Stimulated activated CD4-positive, alpha-beta T cell treated with anti-CD3 and anti-CD28 coated beads, Interleukin-12 subunit alpha, Interleukin-12 subunit beta, amount 100 ng/mL, for 24 hours (primary cell): ENCODE data around the gene PDE9A.

Experiments
- DNase-seq, 2 experiments: peaks; one replicate each; pipeline ENCODE4 v3.0.0-alpha.2; 2020; ENCODE audit warnings: low read depth in 2 of 2

PDE9A gene

DNA sequence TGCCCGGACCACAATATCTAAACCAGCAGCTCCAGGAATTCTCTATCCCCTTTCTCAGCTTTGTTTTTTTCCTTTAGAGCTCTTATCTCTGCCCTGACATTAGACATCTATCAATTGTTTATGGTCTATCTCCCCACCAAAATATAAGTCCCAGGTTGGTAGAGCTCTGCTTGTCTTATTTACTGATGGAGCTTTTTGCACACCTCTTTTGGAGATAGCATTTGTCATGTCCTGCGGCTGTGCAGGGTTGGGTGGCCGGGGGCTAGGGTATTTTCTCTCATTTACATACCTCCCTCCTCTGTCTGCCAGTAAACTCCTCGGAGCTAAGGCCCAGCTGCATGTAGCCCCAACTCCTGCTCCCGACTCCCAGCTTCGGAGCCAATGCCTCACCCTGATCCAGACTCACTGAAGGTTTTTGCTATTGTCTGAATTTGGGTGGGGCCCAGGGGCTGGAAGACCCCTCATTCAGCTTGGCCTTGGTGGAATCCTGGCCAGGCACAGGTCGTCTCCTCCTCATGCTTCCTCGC, 11.1 kb upstream of the PDE9A start:
- DNase-seq: no peak

DNA sequence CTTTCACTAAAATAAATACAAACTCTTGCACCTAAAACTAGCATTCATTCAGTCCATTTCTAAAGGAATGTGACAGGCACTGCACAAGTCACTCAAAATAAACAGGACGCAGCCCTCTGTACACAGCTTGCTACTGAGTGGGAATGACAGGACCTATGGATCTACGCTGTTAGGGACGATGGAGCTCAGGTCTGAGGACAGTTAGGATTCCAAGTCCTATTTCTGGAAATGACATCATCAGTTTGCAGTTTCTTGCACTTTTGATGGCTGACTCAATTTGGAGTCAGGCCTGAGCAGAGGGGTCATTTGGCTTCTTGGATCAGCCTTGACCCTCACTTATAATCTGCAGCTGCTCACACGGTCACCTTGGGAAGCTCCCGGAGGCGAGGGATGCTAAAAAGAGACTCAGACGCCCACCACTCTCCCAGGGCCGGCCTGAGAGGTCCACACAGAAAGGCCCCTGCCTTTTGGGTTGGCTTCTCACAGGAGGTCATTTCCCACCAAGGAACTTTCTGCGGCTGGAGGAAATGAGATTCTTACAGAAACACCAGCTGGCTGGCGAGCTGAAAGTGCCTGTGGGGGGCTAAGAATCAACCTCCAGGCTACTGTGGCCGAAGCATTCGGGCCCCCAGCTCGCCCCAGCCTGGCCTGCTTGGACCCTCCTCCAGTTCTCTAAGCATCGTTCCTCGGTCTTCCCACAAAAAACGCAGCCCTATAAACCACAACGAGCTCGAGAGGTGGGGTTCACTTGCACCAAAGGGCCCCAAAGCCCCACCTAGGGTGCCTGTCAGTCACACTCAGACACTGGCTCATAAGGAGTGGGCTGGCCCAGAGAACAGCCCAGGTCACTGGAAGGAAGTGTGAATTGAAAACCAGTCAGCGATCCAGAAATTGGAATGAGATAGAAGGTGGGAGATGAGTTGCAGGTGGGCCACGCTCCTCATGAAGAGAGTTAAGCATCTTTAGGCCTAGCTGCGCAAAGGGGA, 8.9 kb upstream of the PDE9A start:
- no peak for DNase-seq

DNA sequence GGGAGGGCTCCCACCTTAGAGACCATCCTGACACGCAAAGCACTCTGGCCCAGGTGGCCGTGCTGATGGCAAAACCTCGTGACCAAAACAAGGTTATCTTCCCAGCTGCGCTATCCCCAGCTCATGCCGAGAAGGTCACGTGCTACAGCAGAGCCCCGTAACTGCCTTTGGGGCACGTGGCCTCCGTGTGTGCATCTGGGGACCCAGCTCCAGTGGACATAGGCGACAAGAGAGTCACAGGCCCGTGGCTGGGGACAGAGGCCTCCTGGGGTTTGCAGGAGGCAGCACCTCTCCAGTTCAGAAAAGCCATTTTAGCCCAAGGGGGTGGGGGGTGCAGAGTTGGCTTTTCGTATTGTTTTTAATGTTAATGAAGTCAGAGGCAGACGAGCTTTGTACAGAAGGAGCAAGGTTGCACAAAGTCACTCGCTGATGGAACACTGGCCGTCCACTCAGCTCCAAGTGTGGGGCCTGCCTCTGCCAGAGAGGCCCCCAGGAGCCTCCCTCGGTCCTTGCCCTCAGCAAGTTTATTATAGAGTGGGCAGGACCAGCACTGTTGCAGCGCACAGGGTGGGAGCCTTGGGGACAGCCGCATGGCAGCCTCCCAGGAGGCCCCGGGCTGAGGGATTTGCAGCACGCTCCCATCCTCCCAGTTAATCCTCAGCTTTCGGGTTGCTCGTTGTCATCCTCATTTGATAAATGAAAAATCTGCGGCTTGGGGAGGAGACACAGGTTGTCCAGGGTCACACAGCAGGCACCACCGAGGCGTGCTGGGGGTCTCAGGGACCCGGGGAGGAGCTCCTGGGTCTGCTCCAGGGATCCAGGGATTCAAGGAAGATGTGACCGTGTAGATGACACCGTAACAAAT, 8.0 kb upstream of the PDE9A start:
- DNase-seq: no peak

DNA sequence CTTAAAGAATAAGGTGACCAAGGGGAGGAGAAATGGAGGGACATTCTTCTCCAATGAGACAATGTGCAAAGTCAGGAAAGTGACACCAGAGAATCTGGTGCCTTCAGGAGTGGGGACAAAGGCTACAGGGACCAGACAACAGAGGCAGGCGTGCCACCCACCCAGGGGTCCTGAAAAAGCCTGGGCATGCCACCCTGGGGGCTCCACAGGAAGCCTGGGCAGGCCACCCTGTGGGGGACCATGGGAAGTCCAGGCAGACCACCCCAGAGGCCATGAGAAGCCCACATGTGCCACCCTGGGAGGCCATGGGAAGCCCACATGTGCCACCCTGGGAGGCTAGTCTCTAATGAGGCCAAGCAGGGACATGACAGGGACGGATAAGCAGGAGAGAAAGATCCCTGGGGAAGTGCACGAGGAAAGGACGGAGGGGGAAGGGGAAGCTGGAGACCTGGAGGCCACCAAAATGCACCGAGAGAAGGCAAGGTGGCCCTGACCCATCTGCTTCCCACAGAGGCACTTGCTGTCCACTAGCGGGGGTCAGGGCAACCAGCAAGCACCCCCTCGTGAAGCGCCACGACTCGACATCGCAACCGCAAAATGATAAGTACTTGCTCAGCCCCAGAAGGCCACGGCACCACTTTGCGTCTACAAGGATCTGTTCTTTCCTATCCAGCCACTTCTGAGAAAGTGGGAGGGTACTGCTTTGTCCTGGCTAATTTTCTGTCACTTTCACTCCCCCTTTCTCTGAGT, 7.2 kb upstream of the PDE9A start:
- no peak for DNase-seq

DNA sequence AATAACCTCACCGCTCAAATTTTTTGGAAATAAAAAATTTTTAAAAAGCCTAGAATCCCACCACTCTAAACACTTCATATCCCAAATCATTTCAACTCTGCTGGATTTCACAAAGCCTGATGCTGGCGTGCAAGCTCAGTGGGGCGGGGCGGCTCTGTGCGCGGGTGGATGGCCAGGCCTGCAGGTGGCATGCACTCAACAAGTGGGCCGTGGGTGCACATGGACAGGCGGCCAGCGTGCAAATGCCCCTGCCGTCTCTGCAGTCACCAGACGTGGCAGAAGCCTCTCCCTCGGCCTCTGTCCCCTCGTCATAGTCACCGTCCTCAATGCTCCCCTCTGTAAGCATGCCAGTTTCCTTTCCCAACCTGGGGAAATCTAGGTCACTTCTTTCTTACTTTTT, 6.6 kb upstream of the PDE9A start:
- DNase-seq: no peak

DNA sequence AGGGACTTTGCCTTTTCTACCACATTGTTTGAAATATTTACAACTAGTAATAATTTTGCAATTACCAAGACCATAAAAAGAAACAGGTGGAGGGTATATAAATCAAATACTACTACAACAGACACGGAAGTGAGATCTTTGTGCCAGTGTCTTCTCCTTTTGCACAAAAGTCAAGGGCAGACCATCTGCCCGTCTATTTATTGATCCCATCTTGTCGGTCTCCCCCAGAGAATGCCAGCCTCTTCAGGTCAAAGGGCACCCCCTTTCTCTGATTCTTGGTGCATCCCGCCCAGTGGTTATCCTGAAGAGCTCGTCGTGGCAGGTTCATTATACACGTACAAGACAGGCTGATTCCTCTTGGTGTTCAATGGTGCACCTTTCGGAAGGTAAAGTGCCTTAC, 4.8 kb upstream of the PDE9A start:
- no peak for DNase-seq

DNA sequence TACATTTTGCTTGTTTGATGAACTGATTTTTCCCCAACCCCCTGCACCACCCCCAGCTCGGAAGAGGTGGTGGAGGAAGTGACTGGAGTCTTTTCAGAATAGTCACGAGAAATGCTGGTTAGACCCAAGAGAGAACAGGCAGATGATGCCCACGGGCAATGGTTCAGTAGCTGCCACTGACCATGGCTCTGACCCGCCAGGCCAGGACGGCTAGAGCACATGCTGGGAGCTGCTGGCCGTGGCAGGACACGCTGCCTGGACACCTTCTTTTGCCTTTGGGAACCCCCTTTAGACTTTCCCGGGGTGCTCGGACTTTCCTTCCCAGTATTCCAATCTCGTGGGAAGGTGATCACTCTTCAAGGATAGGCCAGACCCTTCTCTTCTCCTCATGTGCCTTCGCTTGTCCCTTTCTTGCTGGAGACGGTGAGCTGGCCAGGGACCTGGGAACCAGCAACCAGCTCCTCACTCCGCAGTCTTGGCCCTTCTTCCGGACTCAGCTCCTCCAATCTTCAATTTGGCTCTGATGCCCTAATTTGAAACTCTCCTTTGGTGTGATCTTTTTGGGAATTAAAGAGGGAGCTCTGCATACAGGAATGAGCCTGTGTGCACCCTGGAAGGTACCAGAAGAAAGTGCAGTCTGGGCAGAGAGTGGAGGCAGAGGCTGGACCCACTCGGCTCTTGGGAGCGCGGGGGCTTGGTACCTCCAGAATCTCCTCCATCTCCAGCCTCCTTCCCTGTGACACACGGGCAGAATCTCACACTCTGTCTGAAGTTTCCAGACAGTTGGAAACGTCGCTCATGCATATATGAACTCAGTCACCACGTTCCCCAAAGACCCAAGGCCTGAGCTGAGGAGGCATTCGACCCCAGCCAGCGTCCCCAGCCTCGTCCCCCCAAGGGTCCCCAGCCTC, 4.0 kb upstream of the PDE9A start:
- DNase-seq: no peak

DNA sequence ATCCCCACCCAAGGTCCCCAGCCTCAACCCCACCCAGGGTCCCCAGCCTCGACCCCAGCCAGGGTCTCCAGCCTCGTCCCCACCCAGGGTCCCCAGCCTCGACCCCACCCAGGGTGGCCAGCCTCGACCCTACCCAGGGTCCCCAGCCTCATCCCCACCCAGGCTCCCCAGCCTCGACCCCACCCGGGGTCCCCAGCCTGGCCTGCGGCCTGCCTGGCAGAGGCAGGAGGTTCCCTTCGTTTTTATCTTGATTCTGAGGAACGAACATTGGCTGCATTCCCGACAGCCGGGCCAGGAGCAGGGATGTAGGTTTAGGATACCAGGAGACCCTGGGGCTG, 3.4 kb upstream of the PDE9A start:
- no peak for DNase-seq

DNA sequence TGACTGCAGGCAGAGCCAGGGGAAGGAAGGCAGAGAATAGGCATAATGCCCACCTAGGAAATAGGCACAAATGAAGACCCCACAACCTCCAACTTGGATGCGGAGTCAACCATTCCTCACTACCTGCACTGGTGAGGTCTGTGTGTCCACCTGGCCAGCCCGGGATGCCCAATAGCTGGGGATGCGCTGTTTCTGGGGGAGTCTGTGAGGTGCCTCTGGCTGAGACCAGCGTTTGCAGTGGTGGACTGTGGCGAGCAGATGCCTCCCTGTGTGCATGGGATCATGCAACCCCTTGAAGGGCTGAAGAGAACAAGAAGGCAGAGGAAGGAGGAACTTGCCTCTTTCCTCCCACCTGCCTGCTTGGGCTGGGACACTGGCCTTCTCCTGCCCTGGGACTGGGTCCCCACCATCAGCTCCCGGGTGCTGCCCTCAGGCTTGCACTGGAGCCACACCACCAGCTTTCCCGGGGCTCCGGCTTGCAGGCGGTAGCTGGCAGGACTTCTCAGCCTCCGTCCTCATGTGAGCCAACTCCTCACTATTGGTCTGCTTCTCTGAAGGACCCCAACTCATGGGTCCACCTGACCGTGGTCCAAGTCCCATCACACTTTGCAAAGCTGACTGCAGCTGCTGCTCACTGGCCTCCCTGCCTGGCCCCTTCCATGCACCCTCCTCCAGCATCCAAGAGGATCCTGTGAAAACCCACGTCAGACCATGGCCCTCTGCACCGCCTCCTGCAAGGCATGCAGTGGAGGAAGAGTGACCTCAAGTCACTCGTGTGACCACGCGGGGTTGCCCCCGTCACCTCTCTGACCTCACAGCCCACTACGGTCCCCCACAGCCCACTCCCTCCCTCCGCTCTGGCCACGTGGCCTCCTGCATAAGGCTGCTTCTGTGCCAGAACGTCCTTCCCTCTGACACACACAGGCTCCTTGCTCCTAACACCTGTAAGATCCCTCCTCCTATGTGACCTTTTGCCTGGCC, 2.7 kb upstream of the PDE9A start:
- no peak for DNase-seq

DNA sequence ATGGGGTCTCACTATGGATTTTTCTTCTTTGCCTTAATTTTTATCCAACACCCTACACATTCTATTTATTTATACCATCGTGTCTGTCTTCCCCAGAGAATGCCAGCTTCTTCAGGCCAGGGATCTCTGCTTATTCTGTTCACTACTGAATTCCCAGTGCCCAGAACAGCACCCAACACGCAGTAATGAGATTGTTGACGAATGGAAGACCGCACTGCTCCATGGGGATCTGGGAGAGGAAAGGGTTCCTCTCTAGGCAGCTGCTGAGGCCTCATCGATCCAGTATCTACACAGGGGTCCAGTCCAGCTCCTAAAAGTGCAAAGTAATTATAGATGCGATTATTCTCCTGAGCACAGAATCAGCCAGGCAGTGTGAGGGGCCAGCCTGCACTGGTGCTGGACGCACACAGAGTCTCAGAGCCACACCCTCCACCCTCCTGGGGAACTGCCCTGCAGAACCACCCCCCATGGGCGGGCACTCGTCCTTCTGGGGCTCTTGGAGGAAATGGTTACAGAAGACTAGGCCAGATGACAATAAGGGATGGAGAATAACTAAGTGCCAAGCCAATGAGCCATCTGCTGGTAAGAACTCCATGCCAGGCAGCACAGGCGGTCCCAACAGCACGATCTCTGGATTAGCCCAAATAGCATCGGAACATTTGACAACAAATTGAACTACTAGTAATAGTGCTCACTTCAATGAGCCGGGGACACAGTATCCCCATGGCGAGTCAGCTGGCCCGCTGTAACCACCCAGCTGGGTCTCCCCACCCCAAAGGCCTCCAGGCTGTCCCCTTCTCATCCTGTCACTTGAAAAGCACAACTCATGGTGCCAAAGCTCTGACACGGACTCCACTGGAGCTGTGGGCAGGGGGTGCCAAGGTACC, 1.7 kb upstream of the PDE9A start:
- no peak for DNase-seq

DNA sequence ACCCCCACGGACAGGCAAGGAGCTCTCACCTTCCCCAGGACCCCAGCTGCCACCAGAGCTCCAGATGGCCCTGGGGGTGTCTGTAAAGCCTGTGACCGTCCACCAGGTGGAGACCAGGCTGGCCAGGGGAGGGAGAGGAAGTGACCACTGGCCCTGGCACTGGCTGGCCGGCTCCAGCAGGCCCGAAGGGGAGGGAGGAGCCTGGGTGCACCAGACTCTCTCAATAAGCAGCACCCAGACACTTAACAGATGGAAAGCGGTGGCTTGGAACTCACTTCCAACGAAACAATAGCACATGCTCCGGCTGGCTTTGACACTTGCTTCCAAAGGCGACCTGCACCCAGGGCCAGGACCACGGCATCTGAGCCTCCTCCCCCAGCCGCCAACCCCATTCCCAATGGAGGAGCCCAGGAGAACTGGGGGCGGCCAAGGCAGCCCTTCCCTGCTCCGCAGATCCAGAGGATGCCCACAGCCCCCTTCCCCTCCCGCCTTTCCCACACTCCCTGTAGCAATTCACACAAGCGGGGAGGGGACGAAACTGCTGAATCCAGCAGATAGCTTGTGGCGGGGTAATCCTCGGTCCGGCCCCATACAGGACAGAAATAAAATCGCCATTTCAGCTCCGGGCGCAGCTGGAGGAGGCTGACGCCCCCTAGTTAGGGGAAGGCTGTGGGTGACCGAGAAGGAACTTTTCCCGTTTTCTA, 742 bp upstream of the PDE9A start:
- no peak for DNase-seq

DNA sequence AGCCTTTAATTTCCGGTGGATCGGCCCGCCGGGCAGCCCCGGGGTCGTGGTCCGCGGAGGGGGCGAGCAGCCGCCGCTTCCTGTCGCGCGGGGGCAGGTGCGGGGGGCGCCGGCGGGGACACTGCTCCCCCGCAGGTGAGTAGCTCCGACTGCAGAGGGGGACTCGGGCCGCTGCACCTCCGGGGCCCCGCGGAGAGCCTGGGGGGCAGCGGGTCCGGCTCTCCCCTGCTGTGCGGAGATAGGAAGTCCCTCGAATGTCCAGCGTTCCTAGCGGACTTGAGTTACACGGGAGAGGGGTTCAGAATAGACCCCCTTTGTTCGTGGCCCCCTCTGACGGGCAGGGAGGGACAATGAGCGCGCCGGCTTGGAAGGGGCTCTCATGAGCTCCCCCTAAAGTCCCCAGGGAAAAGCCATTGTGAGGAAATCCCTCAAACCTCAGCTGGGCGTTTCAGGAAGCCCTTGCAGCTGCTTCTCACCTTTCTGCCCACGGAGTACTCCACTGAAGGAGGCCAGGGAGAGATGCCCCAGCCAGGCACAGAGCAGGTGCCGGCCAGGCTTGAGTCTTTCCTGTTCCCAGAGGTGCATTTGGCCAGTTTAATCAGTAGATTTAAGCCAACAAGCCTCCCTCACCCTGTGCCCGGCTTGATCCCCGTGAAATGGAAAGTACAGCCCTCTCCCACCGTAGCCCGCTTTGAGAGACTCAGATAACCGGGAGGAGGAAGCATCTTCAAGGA, 925 bp downstream of the PDE9A start:
- DNase-seq: no peak

DNA sequence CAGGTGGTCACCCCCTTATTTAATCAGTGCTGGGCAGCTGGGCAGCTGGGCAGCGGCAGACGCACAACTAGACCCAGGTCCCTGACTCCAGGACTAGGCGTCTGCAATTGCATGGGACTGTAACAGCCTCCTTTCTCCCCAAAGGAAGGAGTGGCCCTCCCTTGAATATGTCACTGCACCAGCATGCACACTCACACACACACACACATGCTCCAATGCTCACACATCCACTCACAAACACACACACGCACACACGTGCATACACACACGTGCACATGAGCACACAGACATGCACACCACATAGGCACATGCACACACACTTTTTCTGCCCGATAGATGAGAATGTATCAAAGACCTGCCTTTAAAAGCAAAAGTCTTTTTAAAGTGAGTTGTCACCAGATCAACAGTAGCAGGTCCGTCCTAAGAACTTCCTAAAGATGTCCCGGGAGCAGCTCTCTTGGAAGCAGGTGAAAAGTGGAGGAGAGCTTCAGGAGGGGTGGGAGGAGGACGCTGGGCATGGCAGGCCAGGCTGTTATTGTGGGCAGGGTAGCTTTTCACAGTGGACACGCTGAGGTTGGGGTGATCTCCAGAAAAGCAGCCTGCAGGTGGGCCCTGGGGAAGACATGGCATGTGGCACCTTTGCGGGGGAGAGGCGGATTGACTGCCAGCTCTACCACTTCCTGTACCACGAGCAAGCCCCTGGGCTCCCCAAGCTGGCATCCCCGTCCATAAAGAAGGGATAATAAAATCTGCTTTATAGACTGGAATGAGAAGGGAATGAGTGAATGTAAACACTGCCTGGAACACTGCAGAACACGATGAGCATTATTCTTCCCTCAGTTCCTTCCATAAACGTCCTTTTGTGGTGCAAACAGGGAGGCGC, 1.7 kb downstream of the PDE9A start:
- no peak for DNase-seq

DNA sequence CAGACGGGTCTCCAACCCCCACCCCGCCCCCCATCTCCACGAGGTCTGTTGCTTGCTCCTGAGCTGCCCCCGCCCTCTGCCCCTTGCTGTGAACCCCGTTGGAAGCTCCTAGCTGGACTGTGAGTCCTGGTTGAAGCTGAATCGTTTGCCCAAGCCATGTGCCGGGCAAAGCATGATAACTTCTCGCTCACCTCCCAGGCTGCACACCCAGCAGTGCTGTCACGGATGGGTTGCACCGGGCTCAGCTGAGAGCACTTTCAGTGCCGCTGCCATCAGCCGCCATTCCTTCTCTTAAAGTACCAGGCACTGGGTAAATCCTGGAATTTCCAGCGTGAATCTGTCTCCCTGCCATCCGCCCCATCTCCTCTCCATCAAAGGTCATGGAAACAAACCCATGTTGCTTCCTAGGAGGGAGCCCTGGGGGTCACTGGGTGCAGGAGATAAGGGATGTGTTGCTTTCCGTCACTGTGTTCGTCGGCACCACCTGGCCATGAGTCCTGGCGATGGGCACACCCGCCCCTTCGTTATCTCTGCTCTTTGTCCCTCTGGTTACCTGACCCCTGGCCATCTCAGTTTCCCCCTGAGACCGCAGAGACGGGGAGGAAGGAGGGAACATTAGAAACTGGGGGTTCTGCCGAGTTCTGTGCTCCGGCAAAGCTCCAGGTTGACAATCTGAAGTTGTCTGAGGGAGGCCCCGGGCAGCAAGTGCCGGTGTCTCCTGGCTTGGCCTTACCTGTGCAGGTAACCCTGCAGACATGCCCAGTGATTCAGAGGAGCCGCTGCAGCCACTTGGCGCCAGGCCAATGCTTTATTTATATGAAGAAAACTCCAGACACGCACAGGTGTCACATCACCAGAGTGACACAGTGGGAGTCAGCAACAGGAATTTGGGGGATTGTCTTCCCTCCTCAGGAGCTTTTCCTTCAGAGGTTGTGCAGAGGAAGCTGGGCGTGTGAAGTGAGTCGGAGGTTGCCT, 2.7 kb downstream of the PDE9A start:
- no peak for DNase-seq

DNA sequence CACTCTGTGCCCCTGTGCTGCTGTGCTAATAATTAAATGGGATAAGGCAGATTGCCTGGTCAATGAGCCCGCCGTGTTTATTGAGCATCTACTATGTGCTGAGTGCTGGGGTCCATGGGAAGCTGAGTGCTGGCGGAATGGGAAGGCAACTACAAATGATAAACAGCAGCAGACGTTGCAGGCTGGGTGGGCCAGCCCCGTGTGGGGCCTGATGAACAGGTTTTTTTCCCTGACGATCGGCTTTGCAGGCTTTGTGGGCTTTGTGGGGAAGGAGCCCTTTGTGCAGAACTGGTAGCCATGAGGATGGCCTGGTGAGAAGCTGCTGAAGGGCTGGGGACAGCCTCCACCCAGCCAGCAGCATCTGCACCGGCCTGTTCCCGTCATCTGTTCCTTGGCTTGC, 3.5 kb downstream of the PDE9A start:
- no peak for DNase-seq
